Coronary artery (tissue), 2 donors: ENCODE data around the gene PLEKHG1.

Experiments used
- DNase-seq: peaks from one replicate; pipeline ENCODE4 v3.0.0-alpha.2; 2017; ENCODE audit warnings: low spot score
- H3K27ac ChIP-seq, 2 donors: fragments of 200-600 bp; sonication (generic); one replicate each; pipeline ENCODE4 v1.5.1; 2016 to 2019
- H3K4me3 ChIP-seq: fragments of 200-600 bp; sonication (generic); 2 replicates; pipeline ENCODE4 v1.5.1; 2016; ENCODE audit warnings: mild to moderate bottlenecking, moderate library complexity
- TF ChIP-seq, protein P1 (sequence below): fragments of 200-600 bp; sonication (generic); IDR thresholded peaks from one replicate; pipeline ENCODE4 v1.5.1; 2019; ENCODE audit warnings: antibody characterized with exemption

PLEKHG1 gene

GRCh38 chr6:150576651-150577226 is 22.9 kb upstream of the PLEKHG1 start:
- TF ChIP-seq, protein P1, sequence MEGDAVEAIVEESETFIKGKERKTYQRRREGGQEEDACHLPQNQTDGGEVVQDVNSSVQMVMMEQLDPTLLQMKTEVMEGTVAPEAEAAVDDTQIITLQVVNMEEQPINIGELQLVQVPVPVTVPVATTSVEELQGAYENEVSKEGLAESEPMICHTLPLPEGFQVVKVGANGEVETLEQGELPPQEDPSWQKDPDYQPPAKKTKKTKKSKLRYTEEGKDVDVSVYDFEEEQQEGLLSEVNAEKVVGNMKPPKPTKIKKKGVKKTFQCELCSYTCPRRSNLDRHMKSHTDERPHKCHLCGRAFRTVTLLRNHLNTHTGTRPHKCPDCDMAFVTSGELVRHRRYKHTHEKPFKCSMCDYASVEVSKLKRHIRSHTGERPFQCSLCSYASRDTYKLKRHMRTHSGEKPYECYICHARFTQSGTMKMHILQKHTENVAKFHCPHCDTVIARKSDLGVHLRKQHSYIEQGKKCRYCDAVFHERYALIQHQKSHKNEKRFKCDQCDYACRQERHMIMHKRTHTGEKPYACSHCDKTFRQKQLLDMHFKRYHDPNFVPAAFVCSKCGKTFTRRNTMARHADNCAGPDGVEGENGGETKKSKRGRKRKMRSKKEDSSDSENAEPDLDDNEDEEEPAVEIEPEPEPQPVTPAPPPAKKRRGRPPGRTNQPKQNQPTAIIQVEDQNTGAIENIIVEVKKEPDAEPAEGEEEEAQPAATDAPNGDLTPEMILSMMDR = no peak
- DNase-seq = no peak
- Histone ChIP-seq H3K4me3 (no peak overlapping the region), H3K27ac (no peak overlapping the region)

GRCh38 chr6:150579611-150580010 is 20.1 kb upstream of the PLEKHG1 start:
- TF ChIP-seq, protein P1 = no peak
- no peak overlapping the region for H3K27ac ChIP-seq
- no peak overlapping the region for H3K4me3 ChIP-seq
- no peak for DNase-seq

- DNase-seq = no peak
- Histone ChIP-seq H3K27ac (no peak overlapping the region), H3K4me3 (no peak overlapping the region)
- TF ChIP-seq, protein P1 = no peak
These were observed 19.2 kb upstream of the PLEKHG1 start for GRCh38 chr6:150580489-150580888.

GRCh38 chr6:150584065-150584464 is 15.6 kb upstream of the PLEKHG1 start:
- TF ChIP-seq, protein P1 = no peak
- Histone ChIP-seq H3K4me3 (no peak overlapping the region), H3K27ac (no peak overlapping the region)
- no peak for DNase-seq

- no peak overlapping the region for H3K4me3 ChIP-seq
- no peak for DNase-seq
- H3K27ac ChIP-seq = no peak overlapping the region
- TF ChIP-seq, protein P1 = no peak
These were observed 15.1 kb upstream of the PLEKHG1 start for GRCh38 chr6:150584596-150584995.

- TF ChIP-seq, protein P1 = no peak
- DNase-seq = no peak
- Histone ChIP-seq H3K27ac (no peak overlapping the region), H3K4me3 (no peak overlapping the region)
These were observed 12.8 kb upstream of the PLEKHG1 start for GRCh38 chr6:150586850-150587359.

DNA sequence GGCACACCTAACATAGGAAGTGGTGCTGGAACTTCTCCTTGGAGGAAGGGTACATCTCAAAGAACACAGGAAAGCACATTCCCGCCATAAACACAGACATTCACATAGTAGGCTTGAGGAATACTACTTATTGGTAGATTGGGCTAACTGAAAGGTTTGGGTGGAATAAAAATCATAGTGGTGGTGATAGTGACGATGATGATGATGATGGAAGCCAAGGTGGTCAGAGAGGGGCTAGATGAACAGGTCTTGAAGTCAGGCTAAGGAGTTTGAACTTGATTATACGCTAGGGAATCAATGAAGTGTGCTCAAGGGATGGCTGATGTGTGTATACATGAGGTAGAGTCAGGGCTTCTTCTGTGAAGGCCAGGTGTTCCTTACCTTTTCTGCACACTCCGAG is 12.0 kb upstream of the PLEKHG1 start:
- Histone ChIP-seq H3K27ac (no peak overlapping the region), H3K4me3 (no peak overlapping the region)
- DNase-seq = no peak
- TF ChIP-seq, protein P1 = no peak
